C4-2B (cell line): ENCODE data around the gene COL4A2.

Experiments
- CTCF ChIP-seq: fragments of 450-650 bp; conservative IDR thresholded peaks from 2 replicates; pipeline ENCODE4 v1.5.1; 2017; ENCODE audit warnings: mild to moderate bottlenecking
- ZFX ChIP-seq: fragments of 450-650 bp; IDR thresholded peaks from 2 replicates; pipeline ENCODE4 v1.6.1; 2017

GRCh38 chr13:110436786-110437370 lies 129.8 kb downstream of the COL4A2 start:
- no peak for TF ChIP-seq CTCF
- TF ChIP-seq ZFX: no peak
